ENCODE measurements around the gene HAP1.

DNA sequence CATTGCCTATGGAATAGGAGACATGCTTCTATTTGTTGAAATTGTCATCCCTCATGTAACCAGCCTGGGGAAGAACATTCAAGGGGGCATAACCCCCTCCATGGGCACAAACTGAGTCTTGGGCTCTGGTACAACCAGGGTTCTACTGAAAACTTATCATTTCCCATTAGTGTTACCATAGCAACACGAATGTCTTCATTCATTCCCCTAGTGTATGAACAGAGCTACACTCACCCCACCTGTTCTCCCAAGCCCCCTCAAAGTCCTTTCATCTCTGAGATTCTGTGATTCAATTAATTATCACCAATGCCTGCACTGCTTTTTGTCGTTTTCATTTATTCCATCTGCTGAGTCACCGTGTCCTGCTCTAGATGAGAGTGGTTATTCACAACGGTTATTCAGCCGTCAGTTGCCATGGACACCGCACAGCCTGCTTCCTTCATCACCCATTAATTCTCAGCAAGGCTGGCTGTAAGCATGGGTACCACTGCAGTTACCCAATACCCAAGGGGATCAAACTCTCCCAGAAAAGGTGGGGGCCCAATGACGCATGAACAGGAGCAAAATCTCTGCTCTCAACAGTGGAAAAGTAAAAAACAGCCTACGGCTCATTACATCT lies 23.9 kb downstream of the HAP1 start:
- TF ChIP-seq, protein P1, sequence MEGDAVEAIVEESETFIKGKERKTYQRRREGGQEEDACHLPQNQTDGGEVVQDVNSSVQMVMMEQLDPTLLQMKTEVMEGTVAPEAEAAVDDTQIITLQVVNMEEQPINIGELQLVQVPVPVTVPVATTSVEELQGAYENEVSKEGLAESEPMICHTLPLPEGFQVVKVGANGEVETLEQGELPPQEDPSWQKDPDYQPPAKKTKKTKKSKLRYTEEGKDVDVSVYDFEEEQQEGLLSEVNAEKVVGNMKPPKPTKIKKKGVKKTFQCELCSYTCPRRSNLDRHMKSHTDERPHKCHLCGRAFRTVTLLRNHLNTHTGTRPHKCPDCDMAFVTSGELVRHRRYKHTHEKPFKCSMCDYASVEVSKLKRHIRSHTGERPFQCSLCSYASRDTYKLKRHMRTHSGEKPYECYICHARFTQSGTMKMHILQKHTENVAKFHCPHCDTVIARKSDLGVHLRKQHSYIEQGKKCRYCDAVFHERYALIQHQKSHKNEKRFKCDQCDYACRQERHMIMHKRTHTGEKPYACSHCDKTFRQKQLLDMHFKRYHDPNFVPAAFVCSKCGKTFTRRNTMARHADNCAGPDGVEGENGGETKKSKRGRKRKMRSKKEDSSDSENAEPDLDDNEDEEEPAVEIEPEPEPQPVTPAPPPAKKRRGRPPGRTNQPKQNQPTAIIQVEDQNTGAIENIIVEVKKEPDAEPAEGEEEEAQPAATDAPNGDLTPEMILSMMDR (IDR thresholded peaks at IDR 0.05), result no peak
- TF ChIP-seq EZH2 (IDR thresholded peaks at IDR 0.05) (no peak), EZH2phosphoT487 (IDR thresholded peaks at IDR 0.05) (no peak)
